Loucy (cell line): ENCODE results near the gene KLHDC9.
"Not testable (repeated sequence)": the region's sequence is repeated elsewhere in the genome, so short reads cannot be mapped to it uniquely, and the experiment has no call there.

ENCODE experiments used
- H2AFZ ChIP-seq: fragments of 200-600 bp; sonication (generic); 2 replicates; pipeline ENCODE4 v1.6.0; 2016; ENCODE audit warnings: antibody characterized with exemption, mild to moderate bottlenecking, low read length, moderate library complexity
- H3F3A ChIP-seq: fragments of 200-600 bp; 2 replicates; pipeline ENCODE4 v1.6.0; 2016; ENCODE audit warnings: antibody characterized with exemption, low read depth, mild to moderate bottlenecking
- H3K27me3 ChIP-seq: fragments of 200-600 bp; sonication (generic); 2 replicates; pipeline ENCODE4 v1.6.1; 2014; ENCODE audit warnings: low read length, mild to moderate bottlenecking; ENCODE audit not compliant: insufficient read depth, poor library complexity, severe bottlenecking
- H3K36me3 ChIP-seq: fragments of 200-600 bp; sonication (generic); 2 replicates; pipeline ENCODE4 v1.6.1; 2016; ENCODE audit warnings: low read length; ENCODE audit not compliant: insufficient read depth
- H3K4me1 ChIP-seq: fragments of 200-600 bp; sonication (generic); 2 replicates; pipeline ENCODE4 v1.5.1; 2014; ENCODE audit warnings: low read length, mild to moderate bottlenecking; ENCODE audit not compliant: insufficient read depth, poor library complexity, severe bottlenecking
- H3K4me2 ChIP-seq: fragments of 200-600 bp; sonication (generic); 2 replicates; pipeline ENCODE4 v1.6.0; 2014; ENCODE audit warnings: antibody characterized with exemption, low read length, low read depth, mild to moderate bottlenecking; ENCODE audit not compliant: poor library complexity, severe bottlenecking
- H3K4me3 ChIP-seq: fragments of 200-600 bp; sonication (generic); 2 replicates; pipeline ENCODE4 v1.5.1; 2014; ENCODE audit warnings: low read length, mild to moderate bottlenecking, mixed read lengths; ENCODE audit not compliant: poor library complexity, severe bottlenecking
- H3K79me2 ChIP-seq: fragments of 200-600 bp; sonication (generic); 2 replicates; pipeline ENCODE4 v1.6.1; 2014; ENCODE audit warnings: low read length; ENCODE audit not compliant: insufficient read depth
- H3K9ac ChIP-seq: fragments of 200-600 bp; sonication (generic); 2 replicates; pipeline ENCODE4 v1.6.0; 2014; ENCODE audit warnings: mild to moderate bottlenecking, low read depth, low read length, moderate library complexity; ENCODE audit not compliant: poor library complexity, severe bottlenecking
- H3K9me2 ChIP-seq: fragments of 200-600 bp; sonication (generic); replicated peaks from 2 replicates; pipeline ENCODE4 v1.6.1; 2016; ENCODE audit warnings: low read depth, low read length, mixed read lengths
- H3K9me3 ChIP-seq: fragments of 200-600 bp; sonication (generic); 2 replicates; pipeline ENCODE4 v1.6.1; 2014; ENCODE audit warnings: mild to moderate bottlenecking, antibody characterized with exemption, low read length, low read depth; ENCODE audit not compliant: insufficient read depth
- H4K20me1 ChIP-seq: fragments of 200-600 bp; sonication (generic); 2 replicates; pipeline ENCODE4 v1.6.0; 2014; ENCODE audit warnings: antibody characterized with exemption, low read length, mild to moderate bottlenecking; ENCODE audit not compliant: insufficient read depth, poor library complexity, severe bottlenecking
- CTCF ChIP-seq: fragments of 200-600 bp; sonication (generic); conservative IDR thresholded peaks from 2 replicates; pipeline ENCODE4 v1.5.1; 2014; ENCODE audit warnings: mild to moderate bottlenecking, antibody characterized with exemption, low read length
- EZH2phosphoT487 ChIP-seq: fragments of 200-600 bp; IDR thresholded peaks from 2 replicates; pipeline ENCODE4 v1.6.1; 2018; ENCODE audit warnings: antibody characterized with exemption, mild to moderate bottlenecking, moderate library complexity, borderline replicate concordance

KLHDC9 gene

GRCh38 chr1:161113915-161114314 lies 15.8 kb downstream of the KLHDC9 start:
- TF ChIP-seq EZH2phosphoT487 (no peak), CTCF (no peak)
- peaks cover 53% of the 10 kb centered on the region for H3K4me1 ChIP-seq
- no peaks in the 10 kb centered on the region for H3K27me3 ChIP-seq
- peak overlapping the region; percentile 34 for H3K9ac ChIP-seq
- H3K9me2 ChIP-seq, result no peaks in the 10 kb centered on the region
- H2AFZ ChIP-seq, result no peak overlapping the region
- no peaks in the 10 kb centered on the region for H3F3A ChIP-seq
- peak overlapping the region; percentile 96 for H3K4me3 ChIP-seq
- no peaks in the 10 kb centered on the region for H3K9me3 ChIP-seq
- H4K20me1 ChIP-seq, result peaks cover 51% of the 10 kb centered on the region
- peak overlapping the region; percentile 85 for H3K4me2 ChIP-seq
- H3K36me3 ChIP-seq, result no peaks in the 10 kb centered on the region
- H3K79me2 ChIP-seq, result peaks cover 89% of the 10 kb centered on the region

GRCh38 chr1:161114556-161114955 lies 16.4 kb downstream of the KLHDC9 start:
- Histone ChIP-seq H3K4me3 (peak overlapping the region; percentile 96), H3K9me3 (no peaks in the 10 kb centered on the region), H3K27me3 (no peaks in the 10 kb centered on the region), H3K4me2 (peak overlapping the region; percentile 85), H3F3A (no peaks in the 10 kb centered on the region), H2AFZ (no peak overlapping the region), H4K20me1 (peaks cover 46% of the 10 kb centered on the region), H3K36me3 (no peaks in the 10 kb centered on the region), H3K79me2 (peaks cover 91% of the 10 kb centered on the region), H3K9me2 (no peaks in the 10 kb centered on the region), H3K4me1 (peaks cover 60% of the 10 kb centered on the region), H3K9ac (peak overlapping the region; percentile 34)
- no peak for TF ChIP-seq CTCF
- no peak for TF ChIP-seq EZH2phosphoT487

- H3K9me2 ChIP-seq, result no peaks in the 10 kb centered on the region
- TF ChIP-seq CTCF, result no peak
- TF ChIP-seq EZH2phosphoT487, result no peak
- H4K20me1 ChIP-seq, result peaks cover 46% of the 10 kb centered on the region
- no peaks in the 10 kb centered on the region for H3F3A ChIP-seq
- H3K27me3 ChIP-seq, result no peaks in the 10 kb centered on the region
- no peak overlapping the region for H3K9ac ChIP-seq
- peak overlapping the region; percentile 96 for H3K4me3 ChIP-seq
- peaks cover 65% of the 10 kb centered on the region for H3K4me1 ChIP-seq
- H3K9me3 ChIP-seq, result no peaks in the 10 kb centered on the region
- H2AFZ ChIP-seq, result no peak overlapping the region
- peaks cover 3% of the 10 kb centered on the region; the same call in 1 of the 2 replicates for H3K36me3 ChIP-seq
- H3K79me2 ChIP-seq, result peaks cover 87% of the 10 kb centered on the region
- peak overlapping the region; percentile 85 for H3K4me2 ChIP-seq
Measured at GRCh38 chr1:161115132-161115711, 17.1 kb downstream of the KLHDC9 start.

- Histone ChIP-seq H3K9ac (peak overlapping the region; percentile 25), H3K4me3 (peak overlapping the region; percentile 96), H3K4me1 (peaks cover 65% of the 10 kb centered on the region), H3K79me2 (peaks cover 85% of the 10 kb centered on the region), H3K4me2 (peak overlapping the region; percentile 85), H3K36me3 (peaks cover 10% of the 10 kb centered on the region; the same call in 1 of the 2 replicates), H4K20me1 (peaks cover 46% of the 10 kb centered on the region)
- H3K27me3 ChIP-seq, H3K9me3 ChIP-seq, H3K9me2 ChIP-seq, H3F3A ChIP-seq, H2AFZ ChIP-seq: not testable (repeated sequence)
Measured at GRCh38 chr1:161115961-161116360, 17.8 kb downstream of the KLHDC9 start.
